WI38 (cell line): ENCODE data around the gene CFAP410.
A peak's percentile ranks its signal among the peaks of the same experiment; 100 is the strongest.

Experiments used
- H3K4me3 ChIP-seq: 2 replicates; pipeline ENCODE4 v1.5.1; 2011; ENCODE audit warnings: low read depth, mild to moderate bottlenecking, control low read depth, low read length
- CTCF ChIP-seq: IDR thresholded peaks from 2 replicates; pipeline ENCODE4 v1.5.1; 2012; ENCODE audit warnings: low read depth, mild to moderate bottlenecking, control low read depth, low read length

The CFAP410 gene

GRCh38 chr21:44297525-44298290 is 41.5 kb downstream of the CFAP410 start:
- no peak overlapping the region for H3K4me3 ChIP-seq

GRCh38 chr21:44296916-44297315 is 42.3 kb downstream of the CFAP410 start:
- H3K4me3 ChIP-seq = no peak overlapping the region
- no peak for TF ChIP-seq CTCF

More at GRCh38 chr21:44297525-44298290, 41.5 kb downstream of the CFAP410 start:
- TF ChIP-seq CTCF = peak; percentile 73

GRCh38 chr21:44296103-44296519 is 43.1 kb downstream of the CFAP410 start:
- TF ChIP-seq CTCF = no peak
- no peak overlapping the region for H3K4me3 ChIP-seq

GRCh38 chr21:44295646-44296045 is 43.5 kb downstream of the CFAP410 start:
- H3K4me3 ChIP-seq = no peak overlapping the region
- TF ChIP-seq CTCF = no peak

GRCh38 chr21:44295163-44295573 is 44.0 kb downstream of the CFAP410 start:
- no peak overlapping the region for H3K4me3 ChIP-seq
- no peak for TF ChIP-seq CTCF

GRCh38 chr21:44294391-44295162 is 44.6 kb downstream of the CFAP410 start:
- no peak for TF ChIP-seq CTCF
- H3K4me3 ChIP-seq = no peak overlapping the region
